Measurements from ENCODE around the gene PC.

Gene PC

DNA sequence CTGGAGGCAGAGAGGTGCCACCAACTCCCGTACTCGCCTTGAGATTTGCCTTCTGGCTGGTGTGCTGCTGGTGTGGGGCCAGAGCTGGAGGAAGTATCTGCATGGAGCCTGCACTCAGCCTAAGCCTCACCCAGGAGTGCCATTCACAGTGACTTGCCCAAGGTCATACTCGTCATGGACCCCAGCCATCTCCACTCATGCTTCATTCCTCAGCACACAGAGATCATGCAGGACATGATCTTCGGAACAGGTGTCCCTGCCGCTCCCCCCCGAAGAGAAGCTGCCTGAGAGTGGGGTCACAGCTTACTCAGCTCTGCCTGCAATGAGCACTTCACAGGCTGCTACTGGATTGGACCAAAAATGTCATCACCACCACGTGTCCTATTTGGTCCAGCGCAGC lies 49.0 kb downstream of the PC start:
- Mint-ChIP-seq H3K36me3 (ENCODE audit: low read depth) (no peaks in the 10 kb centered on the region), H3K4me3 (no peak overlapping the region), H3K4me1 (peaks cover 42% of the 10 kb centered on the region), H3K27ac (no peak overlapping the region), H3K27me3 (ENCODE audit: low read depth) (no peaks in the 10 kb centered on the region), H3K9me3 (no peaks in the 10 kb centered on the region)
- TF ChIP-seq, protein P1, sequence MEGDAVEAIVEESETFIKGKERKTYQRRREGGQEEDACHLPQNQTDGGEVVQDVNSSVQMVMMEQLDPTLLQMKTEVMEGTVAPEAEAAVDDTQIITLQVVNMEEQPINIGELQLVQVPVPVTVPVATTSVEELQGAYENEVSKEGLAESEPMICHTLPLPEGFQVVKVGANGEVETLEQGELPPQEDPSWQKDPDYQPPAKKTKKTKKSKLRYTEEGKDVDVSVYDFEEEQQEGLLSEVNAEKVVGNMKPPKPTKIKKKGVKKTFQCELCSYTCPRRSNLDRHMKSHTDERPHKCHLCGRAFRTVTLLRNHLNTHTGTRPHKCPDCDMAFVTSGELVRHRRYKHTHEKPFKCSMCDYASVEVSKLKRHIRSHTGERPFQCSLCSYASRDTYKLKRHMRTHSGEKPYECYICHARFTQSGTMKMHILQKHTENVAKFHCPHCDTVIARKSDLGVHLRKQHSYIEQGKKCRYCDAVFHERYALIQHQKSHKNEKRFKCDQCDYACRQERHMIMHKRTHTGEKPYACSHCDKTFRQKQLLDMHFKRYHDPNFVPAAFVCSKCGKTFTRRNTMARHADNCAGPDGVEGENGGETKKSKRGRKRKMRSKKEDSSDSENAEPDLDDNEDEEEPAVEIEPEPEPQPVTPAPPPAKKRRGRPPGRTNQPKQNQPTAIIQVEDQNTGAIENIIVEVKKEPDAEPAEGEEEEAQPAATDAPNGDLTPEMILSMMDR (IDR thresholded peaks at IDR 0.05; ENCODE audit: unreplicated experiment in 3 of 3), result no peak

DNA sequence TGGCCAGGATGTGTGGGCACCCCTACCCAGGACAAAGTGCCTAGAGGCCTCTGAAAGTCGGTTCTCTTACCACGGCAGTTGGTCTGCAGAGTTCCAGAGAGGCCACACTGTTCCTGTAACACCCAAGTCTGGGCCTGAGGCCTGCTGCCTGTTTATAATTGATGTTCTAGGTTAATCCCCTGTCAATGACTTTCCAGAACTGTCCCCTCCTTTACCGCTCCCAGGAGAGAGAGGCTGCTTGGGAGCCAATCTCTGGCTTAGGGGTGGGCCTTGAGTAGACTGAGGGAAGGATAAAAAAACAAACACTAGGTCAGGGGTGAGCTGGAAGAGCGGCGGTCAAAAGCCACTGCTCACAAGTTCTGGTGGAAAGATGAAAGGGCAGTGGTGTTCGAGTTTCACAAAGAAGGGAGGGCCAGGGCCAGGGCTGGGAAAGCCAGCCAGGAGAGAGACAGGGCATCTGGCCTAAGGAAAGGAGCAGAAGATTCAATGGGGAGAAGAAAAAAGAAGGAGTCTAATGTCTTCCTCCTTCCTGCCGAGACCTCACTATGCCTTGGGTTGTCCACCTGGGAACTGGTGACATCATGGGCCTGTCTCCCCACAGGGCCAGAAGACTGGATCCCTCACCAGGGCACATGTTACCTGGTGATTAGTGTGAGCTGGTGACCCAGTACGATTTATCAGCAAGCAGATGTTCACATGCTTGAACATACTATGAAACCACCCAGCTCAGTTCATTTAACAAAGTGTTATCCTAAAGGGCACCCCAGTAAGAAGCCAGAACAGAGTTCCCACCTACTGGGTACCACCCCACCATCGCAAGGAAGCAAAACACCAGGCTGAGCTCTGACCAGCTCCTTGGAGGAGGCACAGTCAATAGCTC lies 50.2 kb downstream of the PC start:
- Mint-ChIP-seq H3K27me3 (ENCODE audit: low read depth) (no peaks in the 10 kb centered on the region), H3K27ac (peak overlapping the region; percentile 2 to 90 (median 70)), H3K36me3 (ENCODE audit: low read depth) (no peaks in the 10 kb centered on the region), H3K4me3 (peak overlapping the region in 1 of 3 experiments; percentile 11), H3K4me1 (peaks cover 42% of the 10 kb centered on the region), H3K9me3 (no peaks in the 10 kb centered on the region)
- TF ChIP-seq, protein P1 (IDR thresholded peaks at IDR 0.05; ENCODE audit: unreplicated experiment in 3 of 3), result no peak

DNA sequence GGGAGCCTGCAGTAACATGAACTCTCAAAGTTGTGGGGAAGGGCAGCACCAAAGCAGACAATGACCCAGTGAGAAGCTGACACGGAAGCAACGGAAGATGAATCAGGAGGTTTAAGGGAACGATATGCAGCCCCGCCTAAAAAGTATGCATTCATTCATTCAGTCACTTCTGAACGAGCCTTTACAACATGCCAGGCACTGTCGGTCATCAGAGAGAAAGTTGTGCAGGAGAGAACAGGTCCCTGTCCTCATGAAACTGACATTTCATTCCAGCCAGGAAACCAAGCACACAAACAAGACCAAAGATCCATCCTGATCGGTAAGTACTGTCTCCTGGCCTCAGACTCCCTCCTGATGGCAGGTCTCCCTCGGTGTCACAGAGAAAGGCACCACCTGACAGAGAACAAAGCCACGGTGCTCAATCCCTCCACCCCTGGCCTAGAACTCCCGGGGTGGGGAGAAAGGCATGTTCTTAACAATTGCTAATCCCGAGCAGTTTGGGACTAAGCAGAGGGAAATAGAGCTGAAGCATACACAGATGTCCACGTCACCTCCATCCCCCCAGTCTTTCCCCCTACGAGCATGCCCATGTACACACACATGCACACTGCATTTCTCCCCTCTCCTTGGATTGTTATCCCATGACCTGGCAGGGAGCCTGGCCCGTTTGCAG lies 52.0 kb downstream of the PC start:
- Mint-ChIP-seq H3K9me3 (no peaks in the 10 kb centered on the region), H3K36me3 (ENCODE audit: low read depth) (no peaks in the 10 kb centered on the region), H3K4me3 (no peak overlapping the region), H3K27ac (peak overlapping the region; percentile 52 to 85 (median 83)), H3K27me3 (ENCODE audit: low read depth) (peaks cover 3% of the 10 kb centered on the region), H3K4me1 (peaks cover 41% of the 10 kb centered on the region)
- TF ChIP-seq, protein P1 (IDR thresholded peaks at IDR 0.05; ENCODE audit: unreplicated experiment in 3 of 3), result no peak

DNA sequence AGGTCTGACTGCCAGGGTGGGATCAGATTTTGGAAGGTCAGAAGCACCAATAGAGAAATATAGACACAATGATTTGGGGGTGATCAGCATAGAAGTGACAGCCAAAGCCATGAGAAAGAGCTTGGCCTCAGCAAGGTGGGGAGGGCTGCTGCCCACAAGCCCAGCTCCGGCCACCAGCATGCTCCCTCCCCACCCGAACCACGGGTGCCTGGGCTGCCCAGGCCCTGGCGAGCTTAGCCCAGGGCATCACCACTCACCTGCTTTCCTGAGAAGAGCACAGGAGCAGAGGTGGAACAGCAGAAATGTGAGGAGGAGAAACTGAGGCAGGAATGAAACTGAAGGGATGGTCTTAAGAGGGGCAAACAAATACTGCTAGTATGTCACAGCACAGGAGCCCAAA lies 52.6 kb downstream of the PC start:
- Mint-ChIP-seq H3K4me3 (no peak overlapping the region), H3K9me3 (no peaks in the 10 kb centered on the region), H3K27me3 (ENCODE audit: low read depth) (peaks cover 3% of the 10 kb centered on the region), H3K36me3 (ENCODE audit: low read depth) (no peaks in the 10 kb centered on the region), H3K4me1 (peaks cover 41% of the 10 kb centered on the region), H3K27ac (peak overlapping the region in 2 of 3 experiments; percentile 17 to 23)
- TF ChIP-seq, protein P1 (IDR thresholded peaks at IDR 0.05; ENCODE audit: unreplicated experiment in 3 of 3), result no peak

DNA sequence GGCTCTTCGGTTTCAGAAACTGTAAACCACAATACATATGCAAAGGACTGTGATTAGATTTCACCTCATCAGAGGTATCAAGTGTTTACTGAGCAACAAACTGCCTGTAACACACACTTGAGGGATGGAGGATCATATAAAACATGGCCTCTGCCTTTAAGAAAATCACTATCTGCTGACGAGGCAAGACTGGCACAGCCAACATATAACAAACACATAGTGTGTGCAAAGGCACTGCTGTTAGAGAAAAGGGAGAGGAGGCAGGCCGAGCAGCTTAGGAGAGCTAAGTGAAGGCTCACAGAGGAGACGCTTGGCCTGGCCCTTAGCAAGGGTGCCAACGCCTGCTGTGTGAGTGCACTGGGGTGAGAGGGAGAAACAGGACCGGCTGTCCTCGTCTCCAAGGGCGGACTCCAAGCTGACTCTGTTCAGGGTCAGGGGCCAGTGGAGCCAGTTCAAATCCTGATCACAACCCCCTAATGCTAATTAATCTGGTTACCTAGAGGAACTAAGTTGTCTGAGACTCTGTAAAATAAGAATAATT lies 53.1 kb downstream of the PC start:
- TF ChIP-seq, protein P1 (IDR thresholded peaks at IDR 0.05; ENCODE audit: unreplicated experiment in 3 of 3), result no peak
- Mint-ChIP-seq H3K27ac (peak overlapping the region in 2 of 3 experiments; percentile 23 to 74), H3K4me1 (peaks cover 41% of the 10 kb centered on the region)

More for the DNA sequence above, 53.1 kb downstream of the PC start:
- no peak overlapping the region for H3K4me3 Mint-ChIP-seq
- no peaks in the 10 kb centered on the region for H3K36me3 Mint-ChIP-seq (ENCODE audit: low read depth)
- peaks cover 3% of the 10 kb centered on the region for H3K27me3 Mint-ChIP-seq (ENCODE audit: low read depth)
- no peaks in the 10 kb centered on the region for H3K9me3 Mint-ChIP-seq

Measured in nephron (organoid).